Heart left ventricle (tissue), 13 donors: ENCODE data around the gene GJA9.

ENCODE experiments used
- POLR2A ChIP-seq, 2 donors: fragments of 450-650 bp; IDR thresholded peaks; one replicate each; pipeline ENCODE4 v1.6.1; 2017; ENCODE audit warnings: antibody characterized with exemption in 2 of 2, mild to moderate bottlenecking in 2 of 2, moderate library complexity in 2 of 2
- TF ChIP-seq, protein P1 (sequence below), 12 donors: fragments of 200-600 bp; sonication (generic) in 4 of 12; IDR thresholded peaks; one replicate each; pipeline versions ENCODE4 v1.5.0 to v1.8.0; 2018 to 2022; ENCODE audit warnings: antibody characterized with exemption in 12 of 12, mild to moderate bottlenecking in 5 of 12
- donor health status: ischemic (EF 13 %, LVEDD 7.1; RV severe dilation, severe dysfunction).
- donor health status: DM: no; HTN: yes; CAD: no.
- donor health status: DM: no; HTN: no; CAD: no.
- donor health status: ischemic (EF 25% LVEDD 6.9; RV normal size, moderate dysfunction).
- donor health status: ischemic (EF 25% LVEDD 5.7; RV mildly dilated, moderate dysfunction).
- donor health status: ischemic (EF 35%, LVEDD 5.7; RV mildly dilated, moderate dysfunction).
- donor health status: nonischemic (EF 11% LVEDD 7.7; RV severe dilation, severe dysfunction).
- donor health status: DM: yes; HTN: yes; CAD: no.
- donor health status: PGD.
- donor health status: ischemic (EF 29% LVEDD 5.4; RV normal size, mild dysfunction).
- donor health status: nonischemic (EF 23%, LVEDD 6.1; RV moderate dilation, normal function).

DNA sequence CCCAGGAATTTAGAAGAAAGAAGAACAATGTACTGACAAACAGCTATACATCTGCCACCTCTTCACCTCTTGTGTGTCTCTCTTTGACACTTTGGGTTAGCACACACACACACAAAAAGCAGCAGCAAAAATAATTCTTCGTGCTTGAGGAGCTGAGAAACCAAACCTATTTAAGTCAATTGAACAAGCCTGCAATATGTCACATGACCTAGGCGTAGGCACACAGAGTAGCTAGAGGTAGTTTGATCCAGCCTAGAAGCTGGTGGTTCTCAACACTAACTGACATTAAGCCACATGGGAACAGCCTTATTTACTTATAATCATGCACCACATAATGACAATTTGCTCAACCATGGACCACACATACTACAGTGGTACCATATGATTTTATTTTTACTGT is 54.1 kb downstream of the GJA9 start:
- TF ChIP-seq, protein P1, sequence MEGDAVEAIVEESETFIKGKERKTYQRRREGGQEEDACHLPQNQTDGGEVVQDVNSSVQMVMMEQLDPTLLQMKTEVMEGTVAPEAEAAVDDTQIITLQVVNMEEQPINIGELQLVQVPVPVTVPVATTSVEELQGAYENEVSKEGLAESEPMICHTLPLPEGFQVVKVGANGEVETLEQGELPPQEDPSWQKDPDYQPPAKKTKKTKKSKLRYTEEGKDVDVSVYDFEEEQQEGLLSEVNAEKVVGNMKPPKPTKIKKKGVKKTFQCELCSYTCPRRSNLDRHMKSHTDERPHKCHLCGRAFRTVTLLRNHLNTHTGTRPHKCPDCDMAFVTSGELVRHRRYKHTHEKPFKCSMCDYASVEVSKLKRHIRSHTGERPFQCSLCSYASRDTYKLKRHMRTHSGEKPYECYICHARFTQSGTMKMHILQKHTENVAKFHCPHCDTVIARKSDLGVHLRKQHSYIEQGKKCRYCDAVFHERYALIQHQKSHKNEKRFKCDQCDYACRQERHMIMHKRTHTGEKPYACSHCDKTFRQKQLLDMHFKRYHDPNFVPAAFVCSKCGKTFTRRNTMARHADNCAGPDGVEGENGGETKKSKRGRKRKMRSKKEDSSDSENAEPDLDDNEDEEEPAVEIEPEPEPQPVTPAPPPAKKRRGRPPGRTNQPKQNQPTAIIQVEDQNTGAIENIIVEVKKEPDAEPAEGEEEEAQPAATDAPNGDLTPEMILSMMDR (IDR thresholded peaks at IDR 0.05), result no peak
- TF ChIP-seq POLR2A (IDR thresholded peaks at IDR 0.05), result no peak
